ENCODE results near the gene ZWINT.

Gene ZWINT

DNA sequence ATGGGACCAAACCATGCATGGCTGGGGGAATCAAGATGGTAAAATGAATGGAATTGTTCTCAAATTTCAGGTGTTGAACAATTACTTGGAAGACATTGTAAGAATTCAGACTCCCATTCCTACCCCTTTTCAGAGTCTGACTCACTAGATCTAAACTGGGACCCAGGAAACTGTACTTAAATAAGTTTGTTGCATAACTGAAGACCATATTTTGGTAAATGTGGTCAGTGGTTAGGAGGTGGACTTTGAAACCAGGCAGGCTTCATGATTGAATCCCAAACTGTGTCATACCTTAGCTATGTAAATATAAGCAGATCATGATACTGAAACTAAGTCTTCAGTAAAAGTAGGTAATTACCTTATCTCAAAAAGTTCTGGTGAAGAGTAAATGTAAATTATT lies 41.7 kb downstream of the ZWINT start:
- DNase-seq (ENCODE audit: low spot score) = no peak
- no peaks in the 10 kb centered on the region for H3K9me3 Mint-ChIP-seq

GRCh38 chr10:56318816-56319215 lies 42.2 kb downstream of the ZWINT start:
- no peak for DNase-seq (ENCODE audit: low spot score)
- Mint-ChIP-seq H3K27me3 (ENCODE audit: low read depth) (no peaks in the 10 kb centered on the region), H3K4me1 (ENCODE audit: low read depth) (no peaks in the 10 kb centered on the region), H3K27ac (no peak overlapping the region), H3K36me3 (ENCODE audit: low read depth) (no peaks in the 10 kb centered on the region), H3K9me3 (no peaks in the 10 kb centered on the region), H3K4me3 (no peak overlapping the region)

More for the DNA sequence above, 41.7 kb downstream of the ZWINT start:
- H3K27me3 Mint-ChIP-seq (ENCODE audit: low read depth) = no peaks in the 10 kb centered on the region
- no peaks in the 10 kb centered on the region for H3K4me1 Mint-ChIP-seq (ENCODE audit: low read depth)
- no peak overlapping the region for H3K27ac Mint-ChIP-seq
- no peak overlapping the region for H3K4me3 Mint-ChIP-seq
- H3K36me3 Mint-ChIP-seq (ENCODE audit: low read depth) = no peaks in the 10 kb centered on the region

GRCh38 chr10:56317603-56318002 lies 43.5 kb downstream of the ZWINT start:
- Mint-ChIP-seq H3K9me3 (no peaks in the 10 kb centered on the region), H3K4me3 (no peak overlapping the region), H3K27me3 (ENCODE audit: low read depth) (no peaks in the 10 kb centered on the region), H3K4me1 (ENCODE audit: low read depth) (no peaks in the 10 kb centered on the region), H3K36me3 (ENCODE audit: low read depth) (no peaks in the 10 kb centered on the region), H3K27ac (no peak overlapping the region)
- DNase-seq (ENCODE audit: low spot score) = no peak

DNA sequence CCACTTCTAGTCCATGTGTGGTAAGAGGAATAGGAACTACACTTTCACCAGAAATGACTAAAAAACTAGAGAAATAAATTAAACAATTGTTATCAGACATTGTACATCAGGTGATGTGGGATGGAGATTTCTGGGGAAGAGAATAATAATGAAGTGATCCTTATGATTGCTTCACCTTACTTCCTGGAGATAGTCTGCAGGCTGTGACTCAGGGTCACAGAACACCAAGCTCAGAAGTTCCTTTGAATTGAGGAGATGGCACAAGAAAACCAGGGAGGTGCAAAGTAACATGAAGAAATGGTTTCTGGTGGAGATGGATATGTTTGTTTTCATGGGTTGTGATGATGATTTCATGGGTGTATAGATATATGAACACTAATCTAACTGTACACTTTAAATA lies 44.5 kb downstream of the ZWINT start:
- no peak overlapping the region for H3K4me3 Mint-ChIP-seq
- no peaks in the 10 kb centered on the region for H3K36me3 Mint-ChIP-seq (ENCODE audit: low read depth)
- H3K9me3 Mint-ChIP-seq = no peaks in the 10 kb centered on the region
- H3K27ac Mint-ChIP-seq = no peak overlapping the region
- DNase-seq (ENCODE audit: low spot score) = no peak
- H3K4me1 Mint-ChIP-seq (ENCODE audit: low read depth) = no peaks in the 10 kb centered on the region
- no peaks in the 10 kb centered on the region for H3K27me3 Mint-ChIP-seq (ENCODE audit: low read depth)

Data from T-helper 2 cell treated with Interferon-gamma antibody and Interleukin-4, amounts not matched to agents 5 μg/mL and 100 μg/mL, for 36 hours (primary cell).